ENCODE results near the gene ITGB4.

The ITGB4 gene

GRCh38 chr17:75727391-75727790, 6.1 kb downstream of the ITGB4 start:
- DNase-seq (ENCODE audit: low spot score) (no peak), ATAC-seq (ENCODE audit: low read depth) (no peak)
- Histone ChIP-seq H3K27ac (ENCODE audit: poor library complexity, severe bottlenecking) (peak overlapping the region; percentile 97), H3K36me3 (ENCODE audit: low read depth) (peaks cover 100% of the 10 kb centered on the region), H3K4me1 (ENCODE audit: insufficient read depth, poor library complexity, severe bottlenecking) (peaks cover 7% of the 10 kb centered on the region), H3K9me3 (ENCODE audit: severe bottlenecking) (no peaks in the 10 kb centered on the region), H3K4me3 (ENCODE audit: severe bottlenecking) (no peak overlapping the region), H3K27me3 (ENCODE audit: insufficient read depth, poor library complexity, severe bottlenecking) (no peaks in the 10 kb centered on the region)
- TF ChIP-seq, protein P1, sequence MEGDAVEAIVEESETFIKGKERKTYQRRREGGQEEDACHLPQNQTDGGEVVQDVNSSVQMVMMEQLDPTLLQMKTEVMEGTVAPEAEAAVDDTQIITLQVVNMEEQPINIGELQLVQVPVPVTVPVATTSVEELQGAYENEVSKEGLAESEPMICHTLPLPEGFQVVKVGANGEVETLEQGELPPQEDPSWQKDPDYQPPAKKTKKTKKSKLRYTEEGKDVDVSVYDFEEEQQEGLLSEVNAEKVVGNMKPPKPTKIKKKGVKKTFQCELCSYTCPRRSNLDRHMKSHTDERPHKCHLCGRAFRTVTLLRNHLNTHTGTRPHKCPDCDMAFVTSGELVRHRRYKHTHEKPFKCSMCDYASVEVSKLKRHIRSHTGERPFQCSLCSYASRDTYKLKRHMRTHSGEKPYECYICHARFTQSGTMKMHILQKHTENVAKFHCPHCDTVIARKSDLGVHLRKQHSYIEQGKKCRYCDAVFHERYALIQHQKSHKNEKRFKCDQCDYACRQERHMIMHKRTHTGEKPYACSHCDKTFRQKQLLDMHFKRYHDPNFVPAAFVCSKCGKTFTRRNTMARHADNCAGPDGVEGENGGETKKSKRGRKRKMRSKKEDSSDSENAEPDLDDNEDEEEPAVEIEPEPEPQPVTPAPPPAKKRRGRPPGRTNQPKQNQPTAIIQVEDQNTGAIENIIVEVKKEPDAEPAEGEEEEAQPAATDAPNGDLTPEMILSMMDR (IDR thresholded peaks at IDR 0.05; ENCODE audit: poor library complexity, severe bottlenecking), result no peak

DNA sequence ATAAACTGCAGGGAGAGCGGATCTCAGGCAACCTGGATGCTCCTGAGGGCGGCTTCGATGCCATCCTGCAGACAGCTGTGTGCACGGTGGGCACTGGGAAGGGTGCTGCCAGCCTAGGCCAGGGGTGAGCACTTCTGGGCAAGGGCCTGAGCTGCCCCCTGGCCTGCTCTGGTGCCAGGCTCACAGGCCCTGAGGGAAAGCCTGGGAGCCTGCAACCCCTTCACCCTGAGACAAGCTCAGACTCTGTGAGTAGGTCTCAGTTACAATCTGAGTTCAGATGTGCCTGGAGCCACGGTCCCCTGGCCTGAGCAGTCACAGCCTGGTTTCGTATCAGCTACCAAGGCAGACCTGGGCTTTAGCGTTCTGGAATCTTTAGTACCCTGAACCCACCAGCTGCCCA, 8.1 kb downstream of the ITGB4 start:
- TF ChIP-seq, protein P1 (IDR thresholded peaks at IDR 0.05; ENCODE audit: poor library complexity, severe bottlenecking), result no peak
- no peak overlapping the region for H3K4me3 ChIP-seq (ENCODE audit: severe bottlenecking)
- no peak for DNase-seq (ENCODE audit: low spot score)
- peak overlapping the region; percentile 3 for H3K27ac ChIP-seq (ENCODE audit: poor library complexity, severe bottlenecking)
- H3K27me3 ChIP-seq (ENCODE audit: insufficient read depth, poor library complexity, severe bottlenecking), result no peaks in the 10 kb centered on the region
- peak; percentile 4; the same call in 2 of the 3 replicates for ATAC-seq (ENCODE audit: low read depth)
- H3K36me3 ChIP-seq (ENCODE audit: low read depth), result peaks cover 100% of the 10 kb centered on the region
- H3K4me1 ChIP-seq (ENCODE audit: insufficient read depth, poor library complexity, severe bottlenecking), result peaks cover 2% of the 10 kb centered on the region
- no peaks in the 10 kb centered on the region for H3K9me3 ChIP-seq (ENCODE audit: severe bottlenecking)

GRCh38 chr17:75730065-75730464, 8.8 kb downstream of the ITGB4 start:
- DNase-seq (ENCODE audit: low spot score) (no peak), ATAC-seq (ENCODE audit: low read depth) (no peak; the same call in 2 of the 3 replicates)
- no peaks in the 10 kb centered on the region for H3K9me3 ChIP-seq (ENCODE audit: severe bottlenecking)
- TF ChIP-seq, protein P1 (IDR thresholded peaks at IDR 0.05; ENCODE audit: poor library complexity, severe bottlenecking), result no peak
- H3K27me3 ChIP-seq (ENCODE audit: insufficient read depth, poor library complexity, severe bottlenecking), result no peaks in the 10 kb centered on the region
- H3K27ac ChIP-seq (ENCODE audit: poor library complexity, severe bottlenecking), result peak overlapping the region; percentile 3
- H3K4me1 ChIP-seq (ENCODE audit: insufficient read depth, poor library complexity, severe bottlenecking), result no peaks in the 10 kb centered on the region
- H3K4me3 ChIP-seq (ENCODE audit: severe bottlenecking), result no peak overlapping the region
- H3K36me3 ChIP-seq (ENCODE audit: low read depth), result peaks cover 100% of the 10 kb centered on the region

GRCh38 chr17:75731086-75731715, 9.9 kb downstream of the ITGB4 start:
- H3K4me1 ChIP-seq (ENCODE audit: insufficient read depth, poor library complexity, severe bottlenecking), result no peaks in the 10 kb centered on the region
- ATAC-seq (ENCODE audit: low read depth) (no peak), DNase-seq (ENCODE audit: low spot score) (no peak)
- no peak overlapping the region for H3K4me3 ChIP-seq (ENCODE audit: severe bottlenecking)
- H3K36me3 ChIP-seq (ENCODE audit: low read depth), result peaks cover 100% of the 10 kb centered on the region
- H3K9me3 ChIP-seq (ENCODE audit: severe bottlenecking), result no peaks in the 10 kb centered on the region
- TF ChIP-seq, protein P1 (IDR thresholded peaks at IDR 0.05; ENCODE audit: poor library complexity, severe bottlenecking), result no peak
- peak overlapping the region; percentile 3 for H3K27ac ChIP-seq (ENCODE audit: poor library complexity, severe bottlenecking)
- no peaks in the 10 kb centered on the region for H3K27me3 ChIP-seq (ENCODE audit: insufficient read depth, poor library complexity, severe bottlenecking)

All from RWPE2 (cell line).